Skin of body (tissue), 2 donors: Measurements from ENCODE around the gene SKI. TPM values are rescaled to one million over a fixed set of nuclear protein-coding genes. Genes with fewer than 3 reads are reported as not detected.

ENCODE experiments used
- DNase-seq: peaks from one replicate; lab custom pipeline; 2025; lab: John Stamatoyannopoulos, UW
- total RNA-seq: library from RNA; depleted of rRNA; stranded (reverse); fragments of >200 nt; gene quantifications from one replicate; pipeline ENCODE4 v1.2.3, GENCODE V29; 2014

SKI gene
- total RNA-seq, 1 donor from 2014 or later = 28.4 TPM

- peak; percentile 66 for DNase-seq
Observed at GRCh38 chr1:2194319-2194897, 33.7 kb upstream of the SKI start, which contains the start of gene FAAP20. FAAP20 (minus strand) TSS chr1:2194772; CDS start chr1:2194749, 23 bp downstream.

- DNase-seq = peak; percentile 82
Observed at GRCh38 chr1:2194898-2195673, 33.0 kb upstream of the SKI start.

DNA sequence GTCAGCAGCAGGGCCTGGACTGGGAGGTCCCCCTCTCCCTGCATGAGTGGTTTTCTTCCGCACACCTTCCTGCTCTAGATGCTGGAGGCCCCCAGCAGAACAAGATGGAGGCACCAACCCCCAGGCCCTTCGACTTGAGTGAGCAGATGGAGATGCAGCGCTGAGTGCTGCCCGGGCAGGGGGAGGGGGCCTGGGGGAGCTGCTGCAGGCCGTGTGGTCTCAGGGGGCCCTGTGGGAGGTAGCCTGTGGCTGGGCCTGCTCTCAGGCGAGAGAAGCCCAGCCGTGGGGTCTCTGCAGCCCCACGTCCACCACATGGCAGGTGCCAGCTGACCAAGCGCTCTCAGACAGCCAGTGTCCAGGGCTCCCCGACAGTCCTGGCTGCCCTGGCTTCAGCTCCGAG is 32.3 kb upstream of the SKI start:
- no peak for DNase-seq

DNA sequence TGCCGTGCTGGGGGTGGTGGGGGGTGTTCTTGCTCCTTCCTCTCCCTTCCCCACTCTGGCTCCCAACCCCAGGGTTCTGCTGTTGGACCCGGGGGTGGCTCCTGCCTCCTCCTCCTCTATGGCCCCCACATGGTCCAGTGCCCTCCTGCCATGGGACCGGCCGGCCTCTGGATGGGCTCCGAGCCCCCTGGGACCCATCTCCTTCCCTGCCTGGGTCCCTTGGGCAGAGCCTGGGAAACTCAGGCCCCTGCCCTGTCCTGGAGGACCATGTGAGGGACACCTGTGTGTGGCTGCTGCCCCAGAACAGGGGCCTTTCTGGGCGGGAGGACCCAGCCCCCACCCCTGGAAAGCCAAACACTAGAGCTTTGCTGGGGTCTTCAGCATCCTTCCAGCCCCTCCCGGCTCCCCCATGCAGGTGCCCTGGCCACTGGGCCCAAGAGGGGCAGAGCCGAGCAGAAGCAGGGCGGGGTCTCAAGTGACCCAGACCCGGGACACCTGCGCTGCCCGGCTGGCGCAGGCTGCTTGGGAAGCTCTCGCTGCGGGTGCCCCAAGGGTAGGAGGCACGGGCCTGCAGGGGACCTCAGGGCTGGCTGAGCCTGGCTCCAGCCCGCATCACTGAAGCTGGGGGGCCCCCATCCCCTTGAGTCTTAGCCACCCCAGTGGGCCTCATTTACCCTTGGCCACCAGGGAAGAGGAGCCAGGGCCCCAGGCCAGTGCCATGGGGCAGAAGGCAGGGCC is 31.0 kb upstream of the SKI start:
- DNase-seq = no peak

DNA sequence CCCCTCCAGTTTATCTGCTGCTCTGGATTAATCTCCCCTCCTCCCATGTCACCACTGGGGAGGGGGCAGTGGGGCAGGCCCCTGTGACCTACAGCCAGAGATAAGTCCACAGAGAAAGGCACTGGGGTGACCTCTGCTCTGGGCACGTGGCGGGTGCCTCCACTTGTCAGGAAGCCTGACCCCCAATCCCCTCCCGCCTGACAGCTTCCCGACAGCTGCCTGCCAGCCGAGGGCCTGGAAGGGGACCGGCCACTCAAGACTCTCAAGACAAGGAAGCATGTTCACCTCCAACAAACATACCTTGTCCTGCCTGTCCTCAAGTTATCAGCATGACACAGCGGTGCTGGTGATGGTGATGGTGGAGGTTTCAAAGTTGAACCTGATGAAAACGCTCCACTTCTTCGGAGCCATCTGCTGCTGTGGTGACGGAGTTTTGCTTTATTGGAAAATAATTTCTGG is 30.4 kb upstream of the SKI start:
- no peak for DNase-seq

DNA sequence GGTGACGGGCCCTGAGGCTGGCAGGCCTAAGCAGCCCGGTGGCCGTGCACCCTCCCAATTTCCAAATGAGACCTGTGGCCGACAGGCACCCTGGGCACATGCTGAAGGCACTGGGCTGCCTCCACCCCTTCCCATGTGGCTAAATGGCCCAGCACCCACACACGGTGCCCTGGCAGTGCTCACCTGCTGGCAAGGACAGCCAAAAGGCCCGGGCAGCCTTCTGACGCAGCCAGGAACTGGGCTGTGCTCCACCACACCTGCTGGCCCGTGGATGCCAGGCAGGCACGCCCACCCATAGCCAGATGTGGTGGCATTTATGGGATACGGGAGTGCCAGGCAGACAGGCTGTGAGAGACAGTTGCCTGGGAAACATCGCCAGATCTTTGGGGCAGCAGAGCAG is 29.5 kb upstream of the SKI start:
- DNase-seq = no peak

DNA sequence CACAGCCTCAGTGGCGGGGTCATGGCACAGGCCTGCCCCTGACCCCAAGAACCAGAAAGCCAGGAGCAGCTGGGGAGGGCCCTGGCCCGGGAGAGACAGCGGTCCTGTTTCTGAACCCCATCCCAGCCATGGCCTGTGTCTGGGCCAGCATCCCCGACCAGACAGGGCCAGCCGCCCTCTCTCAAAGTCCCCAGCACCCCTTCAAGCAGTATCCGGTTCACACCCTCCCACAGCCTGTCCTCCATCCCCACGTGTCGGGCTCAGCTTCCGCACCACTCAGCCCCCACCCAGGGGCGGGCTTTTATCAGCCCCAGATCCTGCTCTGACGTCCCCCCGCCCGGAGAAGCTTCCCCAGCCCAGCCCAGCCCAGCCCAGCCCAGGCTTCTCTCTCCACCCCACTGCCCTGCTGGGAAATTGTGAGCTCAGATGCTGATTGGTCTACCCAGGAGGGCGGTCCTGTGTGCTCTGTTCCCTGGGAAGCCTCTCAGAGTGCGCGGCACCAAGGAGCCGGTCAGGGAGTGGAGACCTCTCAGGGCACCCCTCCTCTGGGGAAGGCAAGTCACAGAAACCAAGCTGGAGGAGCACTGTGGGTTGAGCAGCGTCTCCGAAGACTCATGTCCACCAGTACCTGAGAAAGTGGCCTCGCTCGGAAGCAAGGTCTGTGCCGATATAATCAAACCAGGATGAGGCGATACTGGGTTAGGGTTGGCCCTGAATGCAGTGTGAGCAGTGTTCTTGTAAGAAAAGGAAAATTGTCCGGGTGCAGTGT is 28.9 kb upstream of the SKI start:
- peak; percentile 90 for DNase-seq

DNA sequence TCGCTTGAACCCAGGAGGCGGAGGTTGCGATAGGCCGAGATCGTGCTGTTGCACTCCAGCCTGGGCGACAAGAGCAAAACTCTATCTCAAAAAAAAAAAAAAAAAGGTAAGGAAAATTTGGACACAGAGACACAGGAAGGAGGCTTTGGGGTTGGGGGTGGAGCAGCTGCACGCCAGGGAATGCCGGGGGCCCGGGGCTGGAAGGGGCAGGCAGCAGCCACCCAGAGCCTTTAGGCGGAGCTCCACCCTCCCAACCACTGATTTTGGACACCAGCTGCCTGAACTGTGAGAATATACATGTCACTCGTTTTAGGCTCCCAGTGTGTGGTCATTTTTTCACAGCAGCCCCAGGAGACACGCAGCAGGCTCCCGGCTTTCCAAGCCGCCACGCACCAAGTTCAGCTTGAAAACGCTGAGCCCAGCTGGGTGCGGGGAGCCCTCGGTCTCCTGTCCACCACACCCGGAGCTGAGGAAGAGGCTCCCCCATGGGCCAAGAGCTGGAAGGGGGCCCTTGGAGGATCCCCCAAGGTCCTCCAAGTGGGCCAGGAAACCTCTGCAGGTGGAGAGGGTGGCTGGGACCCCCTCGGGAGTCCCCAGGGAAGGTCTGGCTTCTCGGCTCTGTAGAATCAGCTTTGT is 27.7 kb upstream of the SKI start:
- no peak for DNase-seq

- DNase-seq = no peak
Observed at GRCh38 chr1:2201062-2201461, 27.1 kb upstream of the SKI start.

DNA sequence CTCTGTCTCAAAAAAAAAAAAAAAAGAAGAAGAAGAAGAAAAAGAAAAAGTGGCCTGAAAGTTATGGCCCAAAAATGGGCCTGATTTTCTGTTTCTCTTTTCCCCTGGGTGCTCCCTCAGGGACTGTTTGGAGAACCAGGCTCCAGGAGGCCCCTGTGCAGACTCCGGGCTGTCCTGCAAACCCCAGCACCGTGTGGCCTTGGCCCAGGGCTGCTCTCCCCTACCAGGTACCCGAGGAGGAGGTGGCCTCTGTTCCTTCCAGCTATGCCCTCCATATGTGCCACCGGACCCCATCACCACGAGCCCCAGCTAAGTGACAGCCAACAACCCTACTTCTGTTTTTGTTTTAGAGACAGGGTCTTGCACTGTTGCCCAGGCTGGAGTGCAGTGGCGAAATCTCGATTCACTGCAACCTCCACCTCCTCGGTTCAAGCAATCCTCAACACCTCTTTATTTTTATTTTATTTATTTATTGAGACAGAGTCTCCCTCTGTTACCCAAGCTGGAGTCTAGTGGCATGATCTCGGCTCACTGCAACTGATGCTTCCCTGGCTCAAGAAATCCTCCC is 26.0 kb upstream of the SKI start:
- no peak for DNase-seq

- no peak for DNase-seq
Observed at GRCh38 chr1:2202843-2203601, 25.1 kb upstream of the SKI start.

DNA sequence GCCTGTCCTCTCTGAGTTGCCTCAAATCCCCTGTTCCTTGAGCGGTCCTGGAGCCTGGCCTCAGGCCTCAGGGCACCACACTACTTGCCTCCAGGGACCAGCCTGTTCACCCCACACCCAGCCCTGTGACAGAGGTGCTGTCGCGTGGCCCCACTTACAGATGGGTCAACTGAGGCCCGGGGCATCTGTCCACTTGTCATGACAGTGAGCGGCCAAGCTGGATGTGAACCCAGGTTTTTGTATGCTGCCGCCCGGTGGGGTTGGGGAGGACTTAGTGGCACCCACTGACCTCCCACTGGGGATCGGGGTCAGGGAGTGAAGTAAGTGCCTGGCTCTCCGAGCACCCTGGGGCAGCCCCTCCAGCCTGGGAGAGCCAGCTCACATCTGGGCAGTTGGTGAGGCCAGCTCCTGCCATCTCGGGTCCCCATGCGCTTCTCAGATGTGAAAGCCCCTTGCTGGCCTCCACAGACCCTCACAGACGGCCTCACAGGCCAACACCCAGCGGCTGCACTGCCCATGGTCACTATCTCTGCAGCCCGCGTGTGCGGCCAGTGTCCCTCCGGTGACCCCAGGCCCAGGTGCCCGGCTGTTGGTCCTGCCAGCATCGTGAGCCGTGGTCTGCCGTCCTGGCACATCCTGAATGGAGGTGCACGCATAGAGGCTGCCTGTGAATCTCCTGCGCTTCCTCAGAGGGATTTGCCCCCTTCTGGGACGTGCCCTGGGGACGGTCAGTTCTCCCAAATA is 24.3 kb upstream of the SKI start:
- no peak for DNase-seq

- DNase-seq = peak; percentile 91
Observed at GRCh38 chr1:2204415-2205190, 23.5 kb upstream of the SKI start.

- DNase-seq = peak; percentile 91
Observed at GRCh38 chr1:2205191-2205952, 22.7 kb upstream of the SKI start.

DNA sequence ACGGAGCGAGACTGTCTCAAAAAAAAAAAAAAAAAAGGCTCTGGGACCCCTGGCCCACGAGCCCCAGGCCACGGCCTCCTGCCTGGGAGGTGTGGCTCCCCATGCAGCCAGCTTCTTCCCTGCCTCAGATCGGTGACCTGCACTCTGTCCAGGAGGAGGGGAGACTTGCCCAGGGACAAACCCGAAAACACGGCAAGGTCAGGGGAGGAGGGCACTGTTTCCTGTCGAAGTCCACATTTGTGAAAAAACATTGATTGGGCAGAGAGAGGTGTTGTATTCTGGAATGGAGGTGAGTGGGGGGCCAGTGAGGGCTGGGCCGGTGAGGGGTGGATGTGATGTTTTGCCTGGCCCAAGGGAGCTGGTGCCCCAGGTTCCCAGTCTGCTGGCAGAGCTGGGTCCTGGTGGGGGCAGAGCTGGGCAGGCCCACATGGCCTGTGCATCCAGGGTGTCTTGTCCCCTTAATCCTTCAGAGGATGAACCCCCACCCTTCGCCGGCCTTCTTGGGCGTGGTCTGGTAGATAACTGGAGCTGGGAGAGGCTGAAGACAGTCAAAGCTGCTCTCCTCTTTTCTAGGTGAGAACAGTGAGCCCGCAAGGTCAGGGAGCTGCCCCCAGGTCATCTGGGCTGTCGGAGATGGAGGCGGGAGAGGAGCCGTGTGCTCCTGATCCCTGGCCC is 21.2 kb upstream of the SKI start:
- no peak for DNase-seq

- no peak for DNase-seq
Observed at GRCh38 chr1:2208309-2209239, 19.5 kb upstream of the SKI start.
